UCSD-AML1 (cell line): ENCODE measurements around the gene MLANA.

Experiments
- DNase-seq: peaks from one replicate; lab custom pipeline; 2025; ENCODE audit not compliant: unreplicated experiment; lab: John Stamatoyannopoulos, UW

The MLANA gene

DNA sequence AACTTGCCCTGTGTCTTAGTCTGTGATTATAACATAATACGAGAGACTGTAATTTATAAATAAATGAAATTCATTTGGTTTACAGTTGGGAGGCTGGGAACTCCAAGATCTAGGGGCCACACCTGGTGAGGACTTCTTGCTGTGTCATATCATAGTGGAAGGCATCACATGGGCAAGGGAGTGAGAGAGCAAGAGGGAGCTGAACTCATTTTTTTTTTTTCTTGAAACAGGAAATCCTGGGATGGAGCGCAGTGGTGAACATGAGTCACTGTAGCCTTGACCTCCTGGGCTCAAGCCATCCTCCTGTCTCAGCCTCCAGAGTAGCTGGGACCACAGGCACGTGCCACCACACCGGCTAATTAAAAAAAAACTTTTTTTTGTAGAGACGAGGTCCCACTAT lies 7.2 kb downstream of the MLANA start:
- DNase-seq = no peak

- DNase-seq = no peak
These were observed 8.6 kb downstream of the MLANA start for GRCh38 chr9:5899292-5899691.

GRCh38 chr9:5900622-5901021 lies 9.9 kb downstream of the MLANA start:
- DNase-seq = no peak

- DNase-seq = no peak
These were observed 11.7 kb downstream of the MLANA start for GRCh38 chr9:5902377-5902776.

- DNase-seq = no peak
These were observed 18.2 kb downstream of the MLANA start for GRCh38 chr9:5908918-5909317.

- no peak for DNase-seq
These were observed 19.3 kb downstream of the MLANA start for GRCh38 chr9:5909976-5910375.

DNA sequence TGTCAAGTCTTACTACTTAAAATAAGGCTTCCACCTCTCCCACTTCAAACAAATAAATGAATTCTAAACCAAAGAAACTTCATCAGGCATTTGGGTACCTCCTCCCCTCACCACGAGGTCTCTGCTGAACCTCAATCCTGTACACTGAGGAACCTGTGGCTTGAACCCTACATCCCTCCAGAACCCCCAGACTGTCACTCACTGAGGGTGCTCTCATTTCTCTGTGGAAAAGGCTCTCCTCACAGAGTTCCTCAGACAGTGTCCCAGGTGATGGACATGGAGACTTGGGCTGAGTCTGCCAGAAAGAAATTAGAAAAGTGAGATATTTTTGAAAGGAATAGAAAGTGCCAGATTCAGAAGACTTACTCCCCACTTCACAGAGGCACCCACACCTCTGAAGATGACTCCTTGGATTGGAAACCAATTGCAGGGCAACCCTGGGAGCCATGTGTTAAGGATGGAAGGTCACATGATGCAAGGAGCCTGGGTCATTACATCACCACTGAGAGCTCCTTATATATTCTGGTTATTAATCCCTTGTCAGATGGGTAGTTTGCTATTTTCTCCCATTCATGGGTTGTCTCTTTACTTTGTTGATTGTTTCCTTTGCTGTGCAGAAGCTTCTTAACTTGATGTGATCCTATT lies 19.8 kb downstream of the MLANA start:
- DNase-seq = no peak

GRCh38 chr9:5915438-5915837 lies 24.7 kb downstream of the MLANA start:
- no peak for DNase-seq

DNA sequence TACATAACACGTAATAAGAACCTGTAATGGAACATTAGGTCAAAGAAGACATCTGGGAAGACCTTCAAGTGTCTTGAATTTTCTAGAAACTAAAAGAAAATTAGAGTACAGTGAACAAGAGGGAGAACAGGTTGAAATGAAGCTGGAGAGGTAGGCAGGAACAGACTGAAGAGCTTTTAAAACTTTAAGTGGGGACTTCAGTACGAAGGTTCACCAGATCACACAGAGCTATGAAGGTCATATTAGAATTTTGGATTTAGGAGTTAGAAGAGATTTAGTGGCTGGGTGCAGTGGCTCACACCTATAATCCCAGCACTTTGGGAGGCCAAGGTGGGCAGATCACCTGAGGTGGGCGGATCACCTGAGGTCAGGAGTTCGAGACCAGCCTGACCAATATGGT lies 26.6 kb downstream of the MLANA start:
- no peak for DNase-seq

GRCh38 chr9:5917888-5918287 lies 27.2 kb downstream of the MLANA start:
- no peak for DNase-seq

- DNase-seq = no peak
These were observed 27.8 kb downstream of the MLANA start for GRCh38 chr9:5918460-5918859.

- no peak for DNase-seq
These were observed 30.2 kb downstream of the MLANA start for GRCh38 chr9:5920860-5921328.

DNA sequence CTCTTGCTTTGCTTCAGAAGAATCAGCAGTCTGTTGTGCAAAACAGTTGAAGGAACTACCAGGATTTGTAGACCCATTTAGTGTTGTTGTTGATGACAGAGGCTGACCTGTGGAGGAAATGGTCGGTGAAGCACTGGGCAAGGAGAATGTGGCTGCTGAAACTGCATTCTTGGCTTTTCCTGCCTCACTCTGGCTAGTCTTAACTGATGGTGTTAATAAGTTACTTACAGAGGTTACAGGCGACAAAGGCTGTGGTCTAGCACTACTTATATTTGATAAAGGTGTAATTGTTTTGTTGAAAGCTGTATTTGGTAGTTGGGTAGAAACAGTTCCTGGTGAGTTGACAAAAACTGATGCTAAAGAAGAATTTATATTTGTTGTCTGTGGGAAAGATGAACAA lies 31.5 kb downstream of the MLANA start:
- no peak for DNase-seq

GRCh38 chr9:5931657-5932056 lies 41.0 kb downstream of the MLANA start:
- no peak for DNase-seq

DNA sequence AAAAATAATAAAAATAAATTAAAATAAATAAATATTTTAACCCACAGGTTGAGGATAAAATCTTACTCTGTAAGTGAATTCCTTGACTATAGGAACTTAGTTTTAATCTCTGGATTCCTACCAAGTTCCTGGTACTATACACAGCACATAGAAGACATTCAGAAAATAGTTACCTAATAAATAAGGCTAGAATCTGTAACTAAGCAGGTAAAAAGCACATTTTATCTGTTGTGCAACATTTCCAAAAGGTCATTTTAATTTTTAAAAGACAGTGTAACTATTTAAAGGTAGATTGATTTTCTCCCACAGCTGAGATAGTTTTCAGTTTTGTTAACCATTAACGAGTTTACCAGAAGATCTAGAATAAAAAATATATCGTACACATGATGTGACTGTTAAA lies 47.8 kb downstream of the MLANA start:
- DNase-seq = no peak

GRCh38 chr9:5939530-5939929 lies 48.8 kb downstream of the MLANA start:
- no peak for DNase-seq

DNA sequence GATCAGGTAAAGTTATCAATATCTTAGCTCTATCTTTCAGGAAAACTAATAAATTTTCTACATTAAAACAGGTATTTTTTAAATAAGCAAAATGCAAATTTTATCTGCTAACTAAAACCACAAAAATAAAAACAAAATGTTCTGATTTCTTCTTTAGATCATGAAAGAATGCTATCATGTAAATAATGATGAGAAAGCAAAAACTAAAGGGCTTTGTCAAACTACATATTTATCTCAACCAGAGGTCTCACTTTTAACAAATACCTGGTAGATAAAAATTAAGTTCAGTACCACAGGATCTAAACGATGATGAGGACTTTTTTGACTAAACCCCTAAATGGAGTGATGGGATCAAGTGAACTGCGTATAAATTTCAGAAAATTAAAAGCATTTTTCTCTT lies 50.5 kb downstream of the MLANA start:
- DNase-seq = no peak

- DNase-seq = no peak
These were observed 54.4 kb downstream of the MLANA start for GRCh38 chr9:5945112-5945511.

DNA sequence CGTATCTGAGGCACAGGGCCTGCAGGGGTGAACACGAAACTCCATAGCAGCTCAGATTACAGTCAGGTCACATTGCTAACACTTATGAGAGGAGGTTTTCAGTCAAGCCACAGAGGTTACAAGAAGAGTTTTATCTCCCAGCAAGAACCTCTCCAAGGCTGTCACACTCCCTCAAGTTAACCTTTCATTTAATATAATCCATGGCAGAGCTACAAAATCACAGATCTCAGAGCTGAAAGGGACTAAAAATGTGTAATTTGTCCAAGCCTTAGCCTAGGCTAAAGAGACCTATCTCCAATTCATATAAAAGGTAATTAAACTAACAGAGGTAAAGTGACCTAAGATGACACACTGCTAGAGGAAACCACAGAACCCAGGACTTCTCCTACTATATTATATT lies 57.2 kb downstream of the MLANA start:
- DNase-seq = no peak

DNA sequence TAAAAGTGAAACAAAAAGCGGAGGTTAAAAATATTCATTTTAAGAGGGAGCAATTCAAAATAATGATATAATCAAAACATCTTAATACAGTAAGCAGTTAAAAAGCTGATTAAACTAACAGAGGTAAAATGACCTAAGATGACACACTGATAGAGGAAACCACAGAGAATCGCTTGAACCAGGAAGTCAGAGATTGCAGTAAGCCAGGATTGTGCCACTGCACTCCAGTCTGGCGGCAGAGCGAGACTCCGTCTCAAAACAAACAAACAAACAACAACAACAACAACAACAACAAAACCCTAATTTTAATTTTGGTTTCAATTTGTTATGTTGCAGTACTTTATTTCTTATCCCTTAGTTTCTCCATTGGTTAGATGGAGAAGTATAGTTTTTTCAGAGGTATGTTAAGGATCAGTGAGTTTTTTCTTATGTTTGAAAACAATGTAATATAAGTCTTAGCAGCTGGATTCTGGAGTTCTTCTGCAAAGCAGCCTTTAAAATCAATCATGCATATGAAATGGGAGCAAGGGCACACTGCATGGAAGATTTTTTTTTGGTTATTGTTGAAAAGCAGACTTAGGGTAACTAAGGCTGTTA lies 58.5 kb downstream of the MLANA start:
- DNase-seq = no peak

DNA sequence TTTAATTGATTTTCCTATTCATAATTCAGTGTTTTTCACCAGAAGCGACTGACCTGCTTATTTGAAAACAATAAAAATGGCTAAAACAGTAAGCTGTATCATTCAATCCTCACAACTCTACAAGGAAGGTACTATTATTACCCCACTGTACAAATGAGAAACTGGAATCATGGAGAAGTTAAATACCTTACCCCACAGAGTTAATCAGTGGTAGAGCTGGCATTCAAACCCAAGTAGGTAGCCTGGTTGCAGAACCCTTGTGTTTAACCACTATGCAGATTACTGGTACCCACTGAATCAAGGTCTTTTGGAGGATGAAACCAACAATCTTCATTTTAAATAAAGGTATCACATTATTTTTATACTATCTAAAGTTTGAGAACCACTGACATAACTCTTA lies 59.6 kb downstream of the MLANA start:
- DNase-seq = no peak

- no peak for DNase-seq
These were observed 61.1 kb downstream of the MLANA start for GRCh38 chr9:5951686-5952211.
